Suprapubic skin (tissue), 4 donors: ENCODE data around the gene MMP24.

Experiments used
- CTCF ChIP-seq, 2 donors: fragments of 200-600 bp in 1 of 2; fragments of 450-650 bp in 1 of 2; sonication (generic) in 1 of 2; IDR thresholded peaks; one replicate each; pipeline ENCODE4 v1.5.1; 2016 to 2019; ENCODE audit warnings: antibody characterized with exemption in 2 of 2, mild to moderate bottlenecking in 1 of 2, moderate library complexity in 1 of 2
- EP300 ChIP-seq: sonication (generic); formaldehyde crosslinking; IDR thresholded peaks from one replicate; pipeline ENCODE4 v1.6.1; 2017; ENCODE audit warnings: antibody characterized with exemption
- POLR2A ChIP-seq, 2 donors: fragments of 450-650 bp; IDR thresholded peaks; one replicate each; pipeline ENCODE4 v1.6.1; 2017; ENCODE audit warnings: antibody characterized with exemption in 2 of 2, mild to moderate bottlenecking in 2 of 2, moderate library complexity in 2 of 2
- POLR2AphosphoS5 ChIP-seq, 3 donors: sonication (generic); formaldehyde crosslinking; IDR thresholded peaks; one replicate each; pipeline ENCODE4 v1.6.1; 2017; ENCODE audit warnings: antibody characterized with exemption in 3 of 3

- no peak for TF ChIP-seq CTCF (IDR thresholded peaks at IDR 0.05)
- no peak for TF ChIP-seq POLR2A (IDR thresholded peaks at IDR 0.05)
- TF ChIP-seq POLR2AphosphoS5 (IDR thresholded peaks at IDR 0.05) = no peak
- no peak for TF ChIP-seq EP300
Measured at GRCh38 chr20:35271904-35272303, 45.4 kb downstream of the MMP24 start.
